Small intestine (tissue), 7 donors: ENCODE data around the gene LYZL1. TPM values are rescaled to one million over a fixed set of nuclear protein-coding genes. Genes with fewer than 3 reads are reported as not detected.
"Not testable (repeated sequence)": the region's sequence is repeated elsewhere in the genome, so short reads cannot be mapped to it uniquely, and the experiment has no call there.

Experiments used
- DNase-seq, 2 donors: peaks; one replicate each; pipeline versions ENCODE4 v3.0.0 to v3.0.0-alpha.2; 2013
- FAIRE-seq: peaks from 2 replicates; lab custom pipeline; 2012; peaks lifted over from hg19 to GRCh38; lab: Jason Lieb, UNC
- H3K27ac ChIP-seq, 3 donors: one replicate each; pipeline ENCODE4 v1.5.1; 2013; ENCODE audit warnings: low read length in 2 of 3, mild to moderate bottlenecking in 2 of 3, control low read depth in 1 of 3, inconsistent platforms in 1 of 3, low read depth in 1 of 3, moderate library complexity in 1 of 3
- H3K27me3 ChIP-seq, 3 donors: one replicate each; pipeline ENCODE4 v1.6.1; 2013; ENCODE audit warnings: low read length in 3 of 3, inconsistent platforms in 1 of 3; ENCODE audit not compliant: control insufficient read depth in 3 of 3, insufficient read depth in 3 of 3
- H3K36me3 ChIP-seq, 3 donors: one replicate each; pipeline ENCODE4 v1.6.1; 2013; ENCODE audit warnings: low read length in 3 of 3, inconsistent platforms in 1 of 3, low read depth in 1 of 3, mild to moderate bottlenecking in 1 of 3, moderate library complexity in 1 of 3; ENCODE audit not compliant: control insufficient read depth in 3 of 3, insufficient read depth in 2 of 3
- H3K4me1 ChIP-seq, 3 donors: one replicate each; pipeline ENCODE4 v1.6.1; 2013; ENCODE audit warnings: low read length in 2 of 3, inconsistent platforms in 1 of 3, low read depth in 1 of 3, mild to moderate bottlenecking in 1 of 3, moderate library complexity in 1 of 3; ENCODE audit not compliant: control insufficient read depth in 3 of 3, insufficient read depth in 2 of 3
- H3K4me3 ChIP-seq, 3 donors: one replicate each; pipeline ENCODE4 v1.5.1; 2013; ENCODE audit warnings: low read length in 3 of 3, control low read depth in 1 of 3, inconsistent platforms in 1 of 3, low read depth in 1 of 3, mild to moderate bottlenecking in 1 of 3, moderate library complexity in 1 of 3
- H3K9me3 ChIP-seq, 2 donors: one replicate each; pipeline ENCODE4 v1.6.1; 2013; ENCODE audit warnings: low read depth in 1 of 2, low read length in 1 of 2; ENCODE audit not compliant: control insufficient read depth in 2 of 2, insufficient read depth in 1 of 2
- WGBS, 3 donors: extraction: QIAGEN DNeasy Blood & Tissue Kit; methylation state at CpG; one replicate each; pipeline ENCODE4 v1.1.7; 2013; 5-methylcytosine and 5-hydroxymethylcytosine counted together
- polyA plus RNA-seq, 4 donors: library from polyadenylated mRNA; stranded (reverse) in 3 of 4; unstranded in 1 of 4; fragments of 200-250 nt in 3 of 4; fragments of 120-200 nt in 1 of 4; gene quantifications; one replicate each; pipeline versions ENCODE4 v1.2.1 to v1.2.3, GENCODE V29; 2013
- donor health status: healthy with polysubstance abuse.
- donor health status: control.
- donor health status: control.
- donor health status: Bipolar disorder and iron deficiency.
- donor health status: healthy.

Gene LYZL1
- polyA plus RNA-seq, 4 donors: not detected

- H3K27ac ChIP-seq: no peak overlapping the region
- H3K4me1 ChIP-seq: no peaks in the 10 kb centered on the region
- no peaks in the 10 kb centered on the region for H3K27me3 ChIP-seq
- no peaks in the 10 kb centered on the region for H3K36me3 ChIP-seq
- H3K4me3 ChIP-seq: no peak overlapping the region
- 23 to 26% (median 23%) methylated on average over 6 of the region's 6 CpGs for WGBS, 3 donors
- DNase-seq (peak; percentile 54 to 74), FAIRE-seq (no peak)
- H3K9me3 ChIP-seq: peaks cover 0 to 10% of the 10 kb centered on the region in 2 donors
Observed at GRCh38 chr10:29304264-29304994, 15.6 kb downstream of the LYZL1 start.

- Histone ChIP-seq H3K9me3 (peaks cover 0 to 10% of the 10 kb centered on the region in 2 donors), H3K4me3 (no peak overlapping the region), H3K36me3 (no peaks in the 10 kb centered on the region), H3K4me1 (no peaks in the 10 kb centered on the region), H3K27me3 (no peaks in the 10 kb centered on the region), H3K27ac (no peak overlapping the region)
- 60 to 70% (median 63%) methylated on average over 2 of the region's 2 CpGs for WGBS, 3 donors
- DNase-seq (no peak), FAIRE-seq (no peak)
Observed at GRCh38 chr10:29304995-29305335, 16.1 kb downstream of the LYZL1 start.

- H3K36me3 ChIP-seq: no peaks in the 10 kb centered on the region
- no peak overlapping the region for H3K4me3 ChIP-seq
- no peak overlapping the region for H3K27ac ChIP-seq
- 75 to 81% (median 80%) methylated on average over 3 of the region's 3 CpGs for WGBS, 3 donors
- FAIRE-seq (no peak), DNase-seq (no peak)
- H3K27me3 ChIP-seq: no peaks in the 10 kb centered on the region
- H3K4me1 ChIP-seq: no peaks in the 10 kb centered on the region
- peaks cover 0 to 2% of the 10 kb centered on the region in 2 donors for H3K9me3 ChIP-seq
Observed at GRCh38 chr10:29306688-29307087, 17.8 kb downstream of the LYZL1 start.

GRCh38 chr10:29308142-29308541 is 19.3 kb downstream of the LYZL1 start:
- not testable (repeated sequence) for H3K4me3 ChIP-seq, H3K27me3 ChIP-seq, H3K36me3 ChIP-seq, DNase-seq, H3K4me1 ChIP-seq, H3K27ac ChIP-seq, H3K9me3 ChIP-seq, FAIRE-seq
- 81 to 86% (median 84%) methylated on average over 9 to 11 of the region's 11 CpGs for WGBS, 3 donors

- 69 to 80% (median 71%) methylated on average over 3 of the region's 3 CpGs for WGBS, 3 donors
Observed at GRCh38 chr10:29309465-29309864, 20.6 kb downstream of the LYZL1 start.

GRCh38 chr10:29310463-29310862 is 21.6 kb downstream of the LYZL1 start:
- H3K9me3 ChIP-seq, H3K27me3 ChIP-seq, FAIRE-seq, H3K4me1 ChIP-seq, H3K27ac ChIP-seq, H3K4me3 ChIP-seq, DNase-seq, H3K36me3 ChIP-seq: not testable (repeated sequence)
- WGBS, 3 donors: 55 to 68% (median 66%) methylated on average over 7 of the region's 7 CpGs

More at GRCh38 chr10:29309465-29309864, 20.6 kb downstream of the LYZL1 start:
- H3K9me3 ChIP-seq: no peaks in the 10 kb centered on the region
- DNase-seq: no peak
- H3K36me3 ChIP-seq: no peaks in the 10 kb centered on the region
- H3K27me3 ChIP-seq: no peaks in the 10 kb centered on the region
- no peak overlapping the region for H3K27ac ChIP-seq
- H3K4me1 ChIP-seq: no peaks in the 10 kb centered on the region
- no peak overlapping the region for H3K4me3 ChIP-seq
- FAIRE-seq: no peak

GRCh38 chr10:29313071-29313470 is 24.2 kb downstream of the LYZL1 start:
- H3K4me3 ChIP-seq: no peak overlapping the region
- FAIRE-seq (no peak), DNase-seq (no peak)
- no peak overlapping the region for H3K27ac ChIP-seq
- H3K27me3 ChIP-seq: no peaks in the 10 kb centered on the region
- H3K4me1 ChIP-seq: no peaks in the 10 kb centered on the region
- H3K9me3 ChIP-seq: no peaks in the 10 kb centered on the region
- WGBS, 3 donors: 78 to 87% (median 81%) methylated on average over 3 of the region's 3 CpGs
- H3K36me3 ChIP-seq: no peaks in the 10 kb centered on the region

GRCh38 chr10:29314726-29315125 is 25.9 kb downstream of the LYZL1 start:
- H3K36me3 ChIP-seq: no peaks in the 10 kb centered on the region
- no peaks in the 10 kb centered on the region for H3K9me3 ChIP-seq
- H3K27ac ChIP-seq: no peak overlapping the region
- no peak overlapping the region for H3K4me3 ChIP-seq
- 84 to 91% (median 87%) methylated on average over 8 of the region's 8 CpGs for WGBS, 3 donors
- DNase-seq (no peak), FAIRE-seq (no peak)
- no peaks in the 10 kb centered on the region for H3K4me1 ChIP-seq
- H3K27me3 ChIP-seq: no peaks in the 10 kb centered on the region

- no peaks in the 10 kb centered on the region for H3K36me3 ChIP-seq
- no peaks in the 10 kb centered on the region for H3K4me1 ChIP-seq
- FAIRE-seq (no peak), DNase-seq (no peak)
- no peaks in the 10 kb centered on the region for H3K9me3 ChIP-seq
- no peak overlapping the region for H3K4me3 ChIP-seq
- H3K27me3 ChIP-seq: no peaks in the 10 kb centered on the region
- WGBS, 3 donors: 87 to 92% (median 91%) methylated on average over 5 of the region's 5 CpGs
- H3K27ac ChIP-seq: no peak overlapping the region
Observed at GRCh38 chr10:29315814-29316213, 26.9 kb downstream of the LYZL1 start.
